HepG2 (cell line): ENCODE measurements around the gene NCDN. TPM values are rescaled to one million over a fixed set of nuclear protein-coding genes. Genes with fewer than 3 reads are reported as not detected.
A peak's percentile ranks its signal among the peaks of the same experiment; 100 is the strongest.

Experiments used
- CAMTA2 ChIP-seq: sonication (generic); formaldehyde crosslinking; IDR thresholded peaks from 2 replicates; pipeline ENCODE4 v1.4.0; 2020; ENCODE audit warnings: mild to moderate bottlenecking, missing genetic modification reagents, borderline replicate concordance
- EEA1 ChIP-seq: sonication (generic); formaldehyde crosslinking; IDR thresholded peaks from 2 replicates; pipeline ENCODE4 v1.5.1; 2020; ENCODE audit warnings: mild to moderate bottlenecking, missing genetic modification reagents, borderline replicate concordance
- FOXJ3 ChIP-seq: sonication (generic); formaldehyde crosslinking; IDR thresholded peaks from 2 replicates; pipeline ENCODE4 v1.4.0; 2020; ENCODE audit warnings: missing genetic modification reagents, mild to moderate bottlenecking, borderline replicate concordance
- GABPB1 ChIP-seq: IDR thresholded peaks from 2 replicates; pipeline ENCODE4 v1.6.1; 2016; ENCODE audit warnings: mild to moderate bottlenecking, missing genetic modification reagents, moderate library complexity, missing compliant biosample characterization
- GATA4 ChIP-seq: sonication (generic); IDR thresholded peaks from 2 replicates; pipeline ENCODE4 v1.6.1; 2016; ENCODE audit warnings: antibody characterized with exemption, low read depth, borderline replicate concordance
- MAFF ChIP-seq: IDR thresholded peaks from 2 replicates; pipeline ENCODE4 v1.6.1; 2011; ENCODE audit warnings: low read depth, low read length, improper control_type of control experiment
- MEIS1 ChIP-seq: sonication (generic); formaldehyde crosslinking; IDR thresholded peaks from 2 replicates; pipeline ENCODE4 v1.9.0; 2021; ENCODE audit warnings: mild to moderate bottlenecking, missing genetic modification reagents, moderate library complexity, borderline replicate concordance
- REPIN1 ChIP-seq: sonication (generic); formaldehyde crosslinking; IDR thresholded peaks from 2 replicates; pipeline ENCODE4 v1.8.0; 2022; ENCODE audit warnings: missing genetic modification reagents, low read depth, mild to moderate bottlenecking, borderline replicate concordance
- SOX6 ChIP-seq, 2 experiments: fragments of 450-650 bp in 1 of 2; sonication (generic) in 1 of 2; formaldehyde crosslinking in 1 of 2; IDR thresholded peaks; 2 replicates each; pipeline versions ENCODE4 v1.4.0 to v1.6.1; 2017 to 2020; ENCODE audit warnings: antibody characterized with exemption in 1 of 2, mild to moderate bottlenecking in 1 of 2, missing genetic modification reagents in 1 of 2
- SPEN ChIP-seq: sonication (generic); formaldehyde crosslinking; IDR thresholded peaks from 2 replicates; pipeline ENCODE4 v1.5.1; 2020; ENCODE audit warnings: low read depth, mild to moderate bottlenecking, missing genetic modification reagents
- STAG1 ChIP-seq: sonication (generic); formaldehyde crosslinking; IDR thresholded peaks from 2 replicates; pipeline ENCODE4 v1.4.0; 2020; ENCODE audit warnings: missing genetic modification reagents
- TCF7 ChIP-seq: sonication (generic); IDR thresholded peaks from 2 replicates; pipeline ENCODE4 v1.6.1; 2016; ENCODE audit warnings: antibody characterized with exemption, low read depth
- ZEB1 ChIP-seq: IDR thresholded peaks from 2 replicates; pipeline ENCODE4 v1.6.1; 2012; ENCODE audit warnings: mild to moderate bottlenecking, low read depth, inconsistent platforms; ENCODE audit not compliant: insufficient replicate concordance
- ZNF136 ChIP-seq: sonication (generic); formaldehyde crosslinking; IDR thresholded peaks from 2 replicates; pipeline ENCODE4 v1.8.1; 2022; ENCODE audit warnings: low read depth, mild to moderate bottlenecking, moderate library complexity, missing genetic modification reagents
- ZNF33B ChIP-seq: sonication (generic); formaldehyde crosslinking; IDR thresholded peaks from 2 replicates; pipeline ENCODE4 v1.5.1; 2020; ENCODE audit warnings: mild to moderate bottlenecking, missing genetic modification reagents
- ZNF343 ChIP-seq: sonication (generic); formaldehyde crosslinking; IDR thresholded peaks from 2 replicates; pipeline ENCODE4 v1.4.0; 2020; ENCODE audit warnings: mild to moderate bottlenecking, missing genetic modification reagents
- ZNF44 ChIP-seq: sonication (generic); formaldehyde crosslinking; IDR thresholded peaks from 2 replicates; pipeline ENCODE4 v1.5.1; 2020; ENCODE audit warnings: mild to moderate bottlenecking, missing genetic modification reagents
- ZNF570 ChIP-seq: sonication (generic); formaldehyde crosslinking; IDR thresholded peaks from 2 replicates; pipeline ENCODE4 v1.4.0; 2020; ENCODE audit warnings: mild to moderate bottlenecking, missing genetic modification reagents, borderline replicate concordance
- ZNF782 ChIP-seq: sonication (generic); formaldehyde crosslinking; IDR thresholded peaks from 2 replicates; pipeline ENCODE4 v1.4.0; 2020; ENCODE audit warnings: missing genetic modification reagents, mild to moderate bottlenecking, borderline replicate concordance
- polyA plus RNA-seq, 8 experiments: library from polyadenylated mRNA; depleted of rRNA in 3 of 8; stranded (reverse) in 7 of 8; unstranded in 1 of 8; fragments of >200 nt; fragmentation: Illumina TruSeq in 4 of 8; extraction: Trizol in 4 of 8; gene quantifications; 2 replicates each; pipeline versions ENCODE4 v1.2.1 to v1.2.3, GENCODE V29; 2011 to 2016; ENCODE audit warnings: low read depth in 4 of 8, missing spikeins in 1 of 8, mixed read lengths in 1 of 8; ENCODE audit not compliant: insufficient read depth in 1 of 8
- total RNA-seq, 5 experiments: library from RNA; depleted of rRNA; stranded (reverse); fragments of >200 nt; fragmentation: Illumina TruSeq; extraction: Trizol; gene quantifications; 2 replicates each; pipeline ENCODE4 v1.2.3, GENCODE V29; 2016; ENCODE audit warnings: low read depth in 1 of 5
- TF ChIP-seq, protein P1 (sequence below): sonication (generic); formaldehyde crosslinking; IDR thresholded peaks from 2 replicates; pipeline ENCODE4 v1.8.1; 2023; ENCODE audit warnings: missing genetic modification reagents, inconsistent platforms, borderline replicate concordance
- TF ChIP-seq, protein P2 (sequence below): sonication (generic); formaldehyde crosslinking; IDR thresholded peaks from 2 replicates; pipeline ENCODE4 v1.8.0; 2023; ENCODE audit warnings: mild to moderate bottlenecking, missing genetic modification reagents
- TF ChIP-seq, protein P3 (sequence below): sonication (generic); formaldehyde crosslinking; IDR thresholded peaks from 2 replicates; pipeline ENCODE4 v1.4.0; 2020; ENCODE audit warnings: missing genetic modification reagents
- TF ChIP-seq, protein P4 (sequence below): sonication (generic); formaldehyde crosslinking; IDR thresholded peaks from 2 replicates; pipeline ENCODE4 v1.5.1; 2020; ENCODE audit warnings: mild to moderate bottlenecking, missing genetic modification reagents, moderate library complexity

The NCDN gene
- total and polyA plus RNA-seq, 2 of the 13 experiments (the other 11 are each of a cell fraction or from before 2014, with no cell fraction given) = 6.6 to 9.3 TPM

DNA sequence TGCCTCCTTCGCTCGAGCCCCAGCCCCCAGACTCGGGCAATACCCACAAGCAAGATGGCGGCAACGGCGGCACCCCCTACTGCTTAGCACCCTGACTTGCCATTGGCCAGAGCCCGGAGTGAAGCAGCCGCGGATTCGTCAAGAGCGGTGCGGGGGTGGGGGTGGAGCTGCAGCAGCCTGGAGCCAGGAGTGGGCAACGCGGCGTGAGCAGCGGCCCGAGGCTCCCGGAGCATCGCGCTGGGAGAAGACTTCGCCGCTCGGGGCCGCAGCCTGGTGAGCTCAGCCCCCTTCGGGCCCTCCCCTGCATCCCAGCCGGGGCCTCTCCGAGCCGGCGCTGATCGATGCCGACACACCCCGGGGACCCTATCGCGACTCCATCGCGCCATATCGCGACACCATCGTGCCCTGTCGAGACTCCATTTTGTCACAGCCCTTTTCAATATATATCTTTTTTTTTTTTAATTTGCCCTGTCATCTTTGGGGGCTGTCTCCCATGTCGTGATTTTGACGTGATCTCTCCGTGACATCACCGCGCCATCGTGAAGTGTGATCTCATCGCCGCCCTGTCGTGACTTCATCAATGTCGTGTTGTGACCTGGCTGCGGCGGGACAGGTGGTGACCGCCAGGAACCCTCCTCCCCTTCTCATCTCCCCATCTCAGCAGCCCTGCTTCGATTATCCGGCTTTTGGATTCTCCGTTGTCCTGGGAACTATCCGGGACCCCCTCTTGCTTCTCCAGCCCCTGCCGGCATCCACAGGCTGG, at the start of gene NCDN (continued):
- TF ChIP-seq GATA4 = 0 out of 2 replicates have a peak, but pooled peaks have one; percentile 28
- TF ChIP-seq, protein P1, sequence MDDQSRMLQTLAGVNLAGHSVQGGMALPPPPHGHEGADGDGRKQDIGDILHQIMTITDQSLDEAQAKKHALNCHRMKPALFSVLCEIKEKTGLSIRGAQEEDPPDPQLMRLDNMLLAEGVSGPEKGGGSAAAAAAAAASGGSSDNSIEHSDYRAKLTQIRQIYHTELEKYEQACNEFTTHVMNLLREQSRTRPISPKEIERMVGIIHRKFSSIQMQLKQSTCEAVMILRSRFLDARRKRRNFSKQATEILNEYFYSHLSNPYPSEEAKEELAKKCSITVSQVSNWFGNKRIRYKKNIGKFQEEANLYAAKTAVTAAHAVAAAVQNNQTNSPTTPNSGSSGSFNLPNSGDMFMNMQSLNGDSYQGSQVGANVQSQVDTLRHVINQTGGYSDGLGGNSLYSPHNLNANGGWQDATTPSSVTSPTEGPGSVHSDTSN (CRISPR knock-in tag) = peak; percentile 25; the same call in 1 of the 2 replicates
- peak; percentile 80; the same call in 1 of the 2 replicates for TF ChIP-seq ZNF782 (CRISPR knock-in tag)
- TF ChIP-seq, protein P2, sequence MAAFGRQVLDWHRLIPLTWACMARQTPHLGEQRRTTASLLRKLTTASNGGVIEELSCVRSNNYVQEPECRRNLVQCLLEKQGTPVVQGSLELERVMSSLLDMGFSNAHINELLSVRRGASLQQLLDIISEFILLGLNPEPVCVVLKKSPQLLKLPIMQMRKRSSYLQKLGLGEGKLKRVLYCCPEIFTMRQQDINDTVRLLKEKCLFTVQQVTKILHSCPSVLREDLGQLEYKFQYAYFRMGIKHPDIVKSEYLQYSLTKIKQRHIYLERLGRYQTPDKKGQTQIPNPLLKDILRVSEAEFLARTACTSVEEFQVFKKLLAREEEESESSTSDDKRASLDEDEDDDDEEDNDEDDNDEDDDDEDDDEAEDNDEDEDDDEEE = 0 out of 2 replicates have a peak, but pooled peaks have one; percentile 47
- peak; percentile 92; the same call in 1 of the 2 replicates for TF ChIP-seq SPEN (CRISPR knock-in tag)
- TF ChIP-seq ZNF343 (CRISPR knock-in tag) = no peak
- no peak for TF ChIP-seq ZNF570 (CRISPR knock-in tag)
- peak; percentile 94 for TF ChIP-seq GABPB1 (CRISPR knock-in tag)
- TF ChIP-seq ZNF33B (CRISPR knock-in tag) = peak; percentile 27; the same call in 1 of the 2 replicates
- TF ChIP-seq ZEB1 = peak; percentile 67
- TF ChIP-seq, protein P3, sequence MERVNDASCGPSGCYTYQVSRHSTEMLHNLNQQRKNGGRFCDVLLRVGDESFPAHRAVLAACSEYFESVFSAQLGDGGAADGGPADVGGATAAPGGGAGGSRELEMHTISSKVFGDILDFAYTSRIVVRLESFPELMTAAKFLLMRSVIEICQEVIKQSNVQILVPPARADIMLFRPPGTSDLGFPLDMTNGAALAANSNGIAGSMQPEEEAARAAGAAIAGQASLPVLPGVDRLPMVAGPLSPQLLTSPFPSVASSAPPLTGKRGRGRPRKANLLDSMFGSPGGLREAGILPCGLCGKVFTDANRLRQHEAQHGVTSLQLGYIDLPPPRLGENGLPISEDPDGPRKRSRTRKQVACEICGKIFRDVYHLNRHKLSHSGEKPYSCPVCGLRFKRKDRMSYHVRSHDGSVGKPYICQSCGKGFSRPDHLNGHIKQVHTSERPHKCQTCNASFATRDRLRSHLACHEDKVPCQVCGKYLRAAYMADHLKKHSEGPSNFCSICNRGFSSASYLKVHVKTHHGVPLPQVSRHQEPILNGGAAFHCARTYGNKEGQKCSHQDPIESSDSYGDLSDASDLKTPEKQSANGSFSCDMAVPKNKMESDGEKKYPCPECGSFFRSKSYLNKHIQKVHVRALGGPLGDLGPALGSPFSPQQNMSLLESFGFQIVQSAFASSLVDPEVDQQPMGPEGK (CRISPR knock-in tag) = peak; percentile 83
- TF ChIP-seq MEIS1 (CRISPR knock-in tag) = 0 out of 2 replicates have a peak, but pooled peaks have one; percentile 84
- peak; percentile 10; the same call in 1 of the 2 replicates for TF ChIP-seq STAG1 (CRISPR knock-in tag)
- 0 out of 2 replicates have a peak, but pooled peaks have one; percentile 22 for TF ChIP-seq ZNF44 (CRISPR knock-in tag)
- 0 out of 2 replicates have a peak, but pooled peaks have one; percentile 55 for TF ChIP-seq FOXJ3 (CRISPR knock-in tag)
- TF ChIP-seq EEA1 (CRISPR knock-in tag) = no peak
- TF ChIP-seq SOX6 (IDR thresholded peaks at IDR 0.05) = no peak
- TF ChIP-seq SOX6 (CRISPR knock-in tag; IDR thresholded peaks at IDR 0.05) = peak; percentile 31
- TF ChIP-seq MAFF = no peak
- TF ChIP-seq REPIN1 (CRISPR knock-in tag) = peak; percentile 54; the same call in 1 of the 2 replicates
- TF ChIP-seq, protein P4, sequence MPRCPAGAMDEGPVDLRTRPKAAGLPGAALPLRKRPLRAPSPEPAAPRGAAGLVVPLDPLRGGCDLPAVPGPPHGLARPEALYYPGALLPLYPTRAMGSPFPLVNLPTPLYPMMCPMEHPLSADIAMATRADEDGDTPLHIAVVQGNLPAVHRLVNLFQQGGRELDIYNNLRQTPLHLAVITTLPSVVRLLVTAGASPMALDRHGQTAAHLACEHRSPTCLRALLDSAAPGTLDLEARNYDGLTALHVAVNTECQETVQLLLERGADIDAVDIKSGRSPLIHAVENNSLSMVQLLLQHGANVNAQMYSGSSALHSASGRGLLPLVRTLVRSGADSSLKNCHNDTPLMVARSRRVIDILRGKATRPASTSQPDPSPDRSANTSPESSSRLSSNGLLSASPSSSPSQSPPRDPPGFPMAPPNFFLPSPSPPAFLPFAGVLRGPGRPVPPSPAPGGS = no peak
- TF ChIP-seq ZNF136 (CRISPR knock-in tag) = peak; percentile 27; the same call in 1 of the 2 replicates
- peak; percentile 83; the same call in 1 of the 2 replicates for TF ChIP-seq CAMTA2
- no peak for TF ChIP-seq TCF7
